HG03045 (cell line): Measurements from ENCODE around the gene COA8.

Source experiments
- ATAC-seq: cut with Tn5 transposase; IDR thresholded peaks from one replicate; pipeline ENCODE4 v1.9.1; 2021; ENCODE audit warnings: mild to moderate bottlenecking, moderate library complexity; ENCODE audit not compliant: unreplicated experiment

The COA8 gene

GRCh38 chr14:103535891-103536565, 26.7 kb upstream of the COA8 start:
- no peak for ATAC-seq

DNA sequence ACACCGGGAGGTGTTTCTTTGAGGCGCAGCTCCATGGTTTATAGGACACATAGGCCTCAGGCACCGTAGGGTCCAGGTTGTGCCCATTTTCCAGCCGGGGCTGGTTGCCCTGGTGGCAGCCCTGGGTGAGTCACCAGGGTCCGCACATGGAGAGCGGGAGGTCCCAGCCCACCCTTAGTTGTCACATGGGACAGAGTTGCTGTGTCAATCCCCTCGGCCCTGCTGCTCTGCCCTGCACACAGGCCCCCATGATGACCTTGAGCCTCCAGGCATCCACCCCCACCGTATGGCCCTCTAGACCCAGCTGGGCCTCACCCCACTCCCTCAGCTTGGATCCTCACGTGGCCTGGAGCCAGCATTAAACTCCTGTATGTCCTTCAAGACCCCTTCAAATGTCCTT, 26.1 kb upstream of the COA8 start:
- ATAC-seq: no peak

DNA sequence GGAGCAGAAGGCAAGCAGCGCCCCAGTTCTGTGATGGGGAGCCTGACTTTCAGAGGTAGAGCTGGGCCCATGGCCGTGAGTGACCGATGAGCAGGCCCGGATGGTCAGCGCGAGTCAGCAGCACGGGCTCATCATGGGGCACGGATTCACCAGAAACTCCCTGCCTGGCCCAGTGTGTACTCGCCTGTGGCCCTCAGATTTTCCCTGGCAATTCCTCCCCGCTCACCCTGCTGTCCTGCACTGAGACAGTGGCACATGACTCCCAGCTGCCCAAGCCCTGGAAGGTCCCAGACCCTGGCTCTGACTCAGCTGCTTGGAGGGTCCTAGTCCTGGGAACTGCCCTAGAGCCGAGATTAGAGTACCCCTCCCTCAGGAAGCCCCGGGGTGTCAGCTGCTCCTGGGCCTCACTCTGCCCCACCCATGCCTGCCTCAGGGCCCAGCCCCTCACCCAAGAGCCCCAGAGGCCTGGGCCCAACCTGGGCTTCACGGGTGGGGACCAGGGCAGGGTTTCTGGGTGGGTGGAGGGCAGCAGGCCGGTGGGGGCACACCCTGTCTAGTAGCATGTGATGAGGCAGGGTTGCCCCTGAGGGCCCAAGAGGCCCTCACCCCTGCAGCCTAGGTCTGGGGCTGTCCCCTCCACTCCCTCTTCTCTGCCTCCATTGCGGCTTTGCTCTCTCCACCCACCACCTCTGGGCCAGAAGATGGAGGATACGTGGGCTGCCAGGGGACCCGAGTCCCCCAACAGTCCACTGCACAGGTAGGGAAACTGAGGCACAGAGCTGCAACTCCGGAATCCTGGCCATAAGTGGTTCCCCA, 25.4 kb upstream of the COA8 start:
- no peak for ATAC-seq

- no peak for ATAC-seq
These were observed 24.3 kb upstream of the COA8 start for GRCh38 chr14:103538291-103539055.

DNA sequence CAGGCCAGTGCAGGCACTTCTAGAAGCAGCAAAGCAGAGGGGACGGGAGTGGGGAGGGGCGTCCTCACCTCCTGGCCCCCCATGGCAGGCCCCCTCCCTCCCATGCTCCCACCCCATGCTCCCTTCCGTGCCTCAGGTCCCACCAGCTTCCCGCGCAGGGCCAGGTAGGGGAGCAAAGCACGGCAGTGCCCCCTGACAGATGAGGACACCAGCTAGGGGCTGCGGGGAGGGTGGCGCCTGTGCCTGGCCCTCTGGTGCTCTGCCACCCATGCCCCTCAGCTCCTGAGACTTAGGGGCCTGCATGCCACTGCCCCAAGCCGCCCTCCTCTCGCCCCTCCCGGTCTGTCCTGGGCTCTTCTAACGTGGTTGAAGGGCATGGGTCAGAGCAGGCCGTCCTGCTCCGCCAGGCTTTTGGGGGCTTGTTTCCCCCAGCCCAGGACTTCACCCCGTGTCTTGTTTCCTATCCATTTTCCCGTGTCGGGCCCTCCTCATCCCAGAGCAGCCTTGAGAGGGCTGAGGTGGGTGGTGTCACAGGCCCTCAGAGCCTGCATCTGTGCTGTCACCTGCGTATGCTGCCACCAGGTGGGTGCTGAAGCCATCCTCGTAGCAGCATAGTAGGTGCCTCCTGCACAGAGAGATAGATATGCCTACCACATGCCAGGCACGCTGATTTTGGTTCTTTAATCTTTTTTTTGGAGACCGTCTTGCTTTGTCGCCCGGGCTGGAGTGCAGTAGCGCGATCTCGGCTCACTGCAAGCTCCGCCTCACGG, 23.5 kb upstream of the COA8 start:
- no peak for ATAC-seq

DNA sequence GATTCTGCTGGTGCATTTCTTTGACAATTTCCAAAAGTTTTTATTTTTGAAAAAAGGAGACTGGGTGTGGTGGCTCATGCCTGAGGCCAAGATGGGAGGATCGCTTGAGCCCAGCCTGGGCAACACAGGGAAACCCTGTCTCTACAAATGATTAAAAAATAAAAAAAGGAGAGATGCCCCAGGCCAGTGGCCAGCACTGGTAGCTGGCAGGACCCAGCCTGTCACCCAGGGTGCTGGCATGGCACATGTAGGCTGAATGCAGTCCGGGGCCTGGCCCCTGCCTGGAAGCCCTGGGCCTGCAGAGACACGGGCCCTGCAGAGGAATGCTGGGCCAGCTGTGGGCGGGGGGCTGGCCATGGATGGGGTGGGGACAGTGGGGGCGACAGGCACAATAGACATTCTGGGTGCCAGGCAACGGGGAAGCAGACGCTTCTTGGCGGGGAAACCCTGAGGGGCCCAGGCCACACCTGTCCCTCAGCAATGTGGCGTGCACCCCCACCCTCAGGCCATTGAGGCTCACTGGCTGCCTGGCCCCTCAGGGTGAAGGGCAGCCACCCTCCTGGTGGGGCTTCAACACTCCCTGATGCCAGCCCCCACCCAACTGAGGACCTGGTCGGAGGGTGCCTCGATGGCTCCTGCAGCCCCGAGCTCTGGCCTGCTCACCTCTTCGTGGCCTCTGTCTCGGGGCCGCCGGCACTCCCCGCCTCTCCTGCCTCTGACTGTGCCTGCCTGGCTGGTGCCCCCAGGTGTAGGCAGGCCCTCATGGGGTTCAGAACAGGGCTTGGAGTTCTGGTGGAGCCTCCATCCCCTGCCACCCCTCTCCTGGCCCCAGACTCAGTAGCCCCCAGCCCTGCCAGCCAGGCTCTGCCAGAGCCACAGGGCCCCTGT, 21.7 kb upstream of the COA8 start:
- no peak for ATAC-seq

GRCh38 chr14:103541709-103542604, 20.8 kb upstream of the COA8 start:
- no peak for ATAC-seq

- no peak for ATAC-seq
These were observed 20.1 kb upstream of the COA8 start for GRCh38 chr14:103542605-103543088.

GRCh38 chr14:103543140-103543539, 19.6 kb upstream of the COA8 start:
- no peak for ATAC-seq

GRCh38 chr14:103543721-103544387, 18.9 kb upstream of the COA8 start:
- ATAC-seq: no peak

GRCh38 chr14:103544388-103545218, 18.2 kb upstream of the COA8 start:
- no peak for ATAC-seq

- ATAC-seq: no peak
These were observed 17.4 kb upstream of the COA8 start for GRCh38 chr14:103545219-103545914.

- ATAC-seq: no peak
These were observed 16.7 kb upstream of the COA8 start for GRCh38 chr14:103545915-103546651.

GRCh38 chr14:103546652-103547454, 15.9 kb upstream of the COA8 start:
- ATAC-seq: no peak

- ATAC-seq: no peak
These were observed 15.3 kb upstream of the COA8 start for GRCh38 chr14:103547455-103547940.
